GM23338 (cell line): ENCODE results near the gene FBXW7. TPM values are rescaled to one million over a fixed set of nuclear protein-coding genes. Genes with fewer than 3 reads are reported as not detected.

ENCODE experiments used
- ATAC-seq: fragments of 200-7000 bp; cut with Tn5 transposase; 3 replicates; pipeline ENCODE4 v1.9.1; 2020
- DNase-seq: peaks from one replicate; pipeline ENCODE4 v3.0.0-alpha.2; 2015; ENCODE audit warnings: low spot score
- H2AFZ ChIP-seq: fragments of 200-600 bp; sonication (generic); 2 replicates; pipeline ENCODE4 v1.8.0; 2016; ENCODE audit warnings: antibody characterized with exemption, mild to moderate bottlenecking, moderate library complexity
- H3F3A ChIP-seq: fragments of 200-600 bp; sonication (generic); replicated peaks from 2 replicates; pipeline ENCODE4 v1.8.0; 2017; ENCODE audit warnings: antibody characterized with exemption, mixed run types, low read depth
- H3K27ac ChIP-seq: fragments of 200-600 bp; sonication (generic); 2 replicates; pipeline ENCODE4 v1.6.1; 2016; ENCODE audit warnings: low read depth
- H3K27me3 ChIP-seq: fragments of 200-600 bp; sonication (generic); 2 replicates; pipeline ENCODE4 v1.8.0; 2016; ENCODE audit warnings: mild to moderate bottlenecking, mixed run types, moderate library complexity; ENCODE audit not compliant: insufficient read depth
- H3K36me3 ChIP-seq: fragments of 200-600 bp; sonication (generic); 2 replicates; pipeline ENCODE4 v1.8.0; 2016; ENCODE audit warnings: mild to moderate bottlenecking; ENCODE audit not compliant: insufficient read depth
- H3K4me1 ChIP-seq: fragments of 200-600 bp; sonication (generic); 2 replicates; pipeline ENCODE4 v1.8.0; 2016; ENCODE audit warnings: mild to moderate bottlenecking, moderate library complexity; ENCODE audit not compliant: insufficient read depth
- H3K4me2 ChIP-seq: fragments of 200-600 bp; sonication (generic); 2 replicates; pipeline ENCODE4 v1.7.1; 2017; ENCODE audit warnings: mixed run types
- H3K4me3 ChIP-seq: fragments of 200-600 bp; sonication (generic); 2 replicates; pipeline ENCODE4 v1.6.1; 2016; ENCODE audit warnings: mixed run types
- H3K79me2 ChIP-seq: fragments of 200-600 bp; sonication (generic); replicated peaks from 2 replicates; pipeline ENCODE4 v1.8.0; 2017; ENCODE audit warnings: mild to moderate bottlenecking; ENCODE audit not compliant: insufficient read depth
- H3K9me2 ChIP-seq: fragments of 200-600 bp; sonication (generic); 2 replicates; pipeline ENCODE4 v1.8.0; 2017; ENCODE audit not compliant: insufficient read depth
- H4K20me1 ChIP-seq: fragments of 200-600 bp; sonication (generic); replicated peaks from 2 replicates; pipeline ENCODE4 v1.8.0; 2017; ENCODE audit warnings: mild to moderate bottlenecking; ENCODE audit not compliant: insufficient read depth
- H3K27ac Mint-ChIP-seq: 2 replicates; pipeline ENCODE4 v1.8.0; 2020; ENCODE audit warnings: inconsistent platforms, mild to moderate bottlenecking, moderate library complexity, mixed read lengths
- H3K27me3 Mint-ChIP-seq: 3 replicates; pipeline ENCODE4 v1.8.0; 2022; ENCODE audit warnings: low read depth, mild to moderate bottlenecking, moderate library complexity, mixed read lengths, inconsistent platforms; ENCODE audit not compliant: insufficient read depth, poor library complexity
- H3K36me3 Mint-ChIP-seq: 3 replicates; pipeline ENCODE4 v1.8.0; 2021; ENCODE audit warnings: low read depth, mild to moderate bottlenecking, inconsistent platforms, moderate library complexity, mixed read lengths
- H3K4me1 Mint-ChIP-seq: 3 replicates; pipeline ENCODE4 v1.8.0; 2020; ENCODE audit warnings: mild to moderate bottlenecking, inconsistent platforms, mixed read lengths
- H3K4me3 Mint-ChIP-seq: 3 replicates; pipeline ENCODE4 v1.8.0; 2021; ENCODE audit warnings: moderate library complexity, mild to moderate bottlenecking, inconsistent platforms, mixed read lengths
- H3K9me3 Mint-ChIP-seq: 3 replicates; pipeline ENCODE4 v1.8.0; 2020; ENCODE audit warnings: moderate library complexity, mild to moderate bottlenecking, inconsistent platforms, mixed read lengths
- CREB1 ChIP-seq: fragments of 250-450 bp; sonication (Bioruptor Pico); IDR thresholded peaks from 2 replicates; pipeline ENCODE4 v1.5.0; 2020; ENCODE audit warnings: low read depth, mild to moderate bottlenecking, moderate library complexity
- CTCF ChIP-seq, 2 experiments: fragments of 200-600 bp in 1 of 2; sonication (generic) in 1 of 2; conservative IDR thresholded peaks; 2 replicates each; pipeline versions ENCODE4 v1.5.1 to v1.6.1; 2016 to 2017; ENCODE audit warnings: antibody characterized with exemption in 2 of 2, low read depth in 2 of 2, mild to moderate bottlenecking in 2 of 2, moderate library complexity in 1 of 2
- ETS1 ChIP-seq: IDR thresholded peaks from 2 replicates; pipeline ENCODE4 v1.6.1; 2016; ENCODE audit warnings: antibody characterized with exemption
- EZH2 ChIP-seq: fragments of 200-600 bp; sonication (generic); IDR thresholded peaks from one replicate; pipeline ENCODE4 v1.8.0; 2017; ENCODE audit warnings: antibody characterized with exemption, mild to moderate bottlenecking, low read depth; ENCODE audit not compliant: unreplicated experiment
- EZH2phosphoT487 ChIP-seq: fragments of 200-600 bp; sonication (generic); IDR thresholded peaks from one replicate; pipeline ENCODE4 v1.8.1; 2018; ENCODE audit warnings: antibody characterized with exemption; ENCODE audit not compliant: unreplicated experiment
- JUNB ChIP-seq: IDR thresholded peaks from one replicate; pipeline ENCODE4 v1.6.1; 2016; ENCODE audit warnings: antibody characterized with exemption; ENCODE audit not compliant: unreplicated experiment
- NANOG ChIP-seq: IDR thresholded peaks from 2 replicates; pipeline ENCODE4 v1.6.1; 2016; ENCODE audit warnings: antibody characterized with exemption, borderline replicate concordance
- POLR2AphosphoS5 ChIP-seq: IDR thresholded peaks from 2 replicates; pipeline ENCODE4 v1.6.1; 2016; ENCODE audit warnings: antibody characterized with exemption, low read depth
- REST ChIP-seq: IDR thresholded peaks from one replicate; pipeline ENCODE4 v1.6.1; 2018; ENCODE audit warnings: antibody characterized with exemption; ENCODE audit not compliant: unreplicated experiment
- STAT1 ChIP-seq: IDR thresholded peaks from one replicate; pipeline ENCODE4 v1.6.1; 2016; ENCODE audit warnings: antibody characterized with exemption; ENCODE audit not compliant: unreplicated experiment
- ZNF114 ChIP-seq: fragments of 250-450 bp; sonication (Bioruptor Pico); IDR thresholded peaks from 2 replicates; pipeline ENCODE4 v1.5.0; 2020; ENCODE audit warnings: mild to moderate bottlenecking, moderate library complexity
- ZNF331 ChIP-seq: fragments of 250-450 bp; sonication (Bioruptor Pico); IDR thresholded peaks from 2 replicates; pipeline ENCODE4 v1.5.0; 2020; ENCODE audit warnings: low read depth, mild to moderate bottlenecking, moderate library complexity
- ZNF462 ChIP-seq: fragments of 250-450 bp; sonication (Bioruptor Pico); IDR thresholded peaks from 2 replicates; pipeline ENCODE4 v1.5.0; 2020; ENCODE audit warnings: mild to moderate bottlenecking, moderate library complexity
- polyA plus RNA-seq: library from polyadenylated mRNA; unstranded; fragments of >200 nt; fragmentation: Nextera tagmentation; extraction: Ambion mirVana; gene quantifications from 2 replicates; pipeline ENCODE4 v1.2.1, GENCODE V29; 2016
- total RNA-seq: library from RNA; depleted of rRNA; stranded (reverse); fragments of >200 nt; shearing (Covaris generic); gene quantifications from 2 replicates; pipeline ENCODE4 v1.2.3, GENCODE V29; 2014

FBXW7 gene
- total and polyA plus RNA-seq, 2 experiments from 2014 or later, result 25.8 to 34.7 TPM

- no peak for TF ChIP-seq REST
Measured at GRCh38 chr4:152427981-152428380, 107.9 kb downstream of the FBXW7 start (continued).

GRCh38 chr4:152424977-152425376, 110.9 kb downstream of the FBXW7 start:
- no peaks in the 10 kb centered on the region for H3K9me2 ChIP-seq
- no peak overlapping the region for H3K4me3 Mint-ChIP-seq
- peak overlapping the region; percentile 22; the same call in 1 of the 2 replicates for H3K4me3 ChIP-seq
- peaks cover 16% of the 10 kb centered on the region for H3K4me1 ChIP-seq
- no peaks in the 10 kb centered on the region for H3K9me3 Mint-ChIP-seq
- H3K27me3 ChIP-seq, result no peaks in the 10 kb centered on the region
- H3K4me1 Mint-ChIP-seq, result peaks cover 23% of the 10 kb centered on the region
- ATAC-seq, result 0 out of 3 replicates have a peak, but pooled peaks have one; percentile 36
- H3F3A ChIP-seq, result no peaks in the 10 kb centered on the region
- H3K36me3 Mint-ChIP-seq, result no peaks in the 10 kb centered on the region
- DNase-seq, result no peak
- no peak overlapping the region for H3K27ac Mint-ChIP-seq
- no peak overlapping the region for H2AFZ ChIP-seq
- H4K20me1 ChIP-seq, result 0 out of 2 replicates have a peak, but pooled peaks cover 3% of the 10 kb centered on the region
- peaks cover 3% of the 10 kb centered on the region for H3K27me3 Mint-ChIP-seq
- H3K4me2 ChIP-seq, result peak overlapping the region; percentile 49
- no peaks in the 10 kb centered on the region for H3K36me3 ChIP-seq
- H3K79me2 ChIP-seq, result peaks cover 64% of the 10 kb centered on the region
- H3K27ac ChIP-seq, result peak overlapping the region; percentile 28; the same call in 1 of the 2 replicates
- TF ChIP-seq ETS1 (no peak), CREB1 (no peak), NANOG (no peak), ZNF114 (CRISPR knock-in tag) (no peak), CTCF (conservative IDR thresholded peaks at IDR 0.05; ENCODE audit: low read depth in 2 of 2) (no peak), ZNF331 (CRISPR knock-in tag) (no peak), JUNB (no peak), POLR2AphosphoS5 (no peak), EZH2 (no peak), EZH2phosphoT487 (no peak), STAT1 (no peak), ZNF462 (CRISPR knock-in tag) (no peak)
